PC-3 (cell line): ENCODE measurements around the gene POM121C.
"Not testable (repeated sequence)": the region's sequence is repeated elsewhere in the genome, so short reads cannot be mapped to it uniquely, and the experiment has no call there.

ENCODE experiments used
- EZH2 ChIP-seq: fragments of 300-600 bp; sonication (generic); IDR thresholded peaks from one replicate; pipeline ENCODE4 v1.6.1; 2017; ENCODE audit warnings: antibody characterized with exemption, mild to moderate bottlenecking, low read length; ENCODE audit not compliant: unreplicated experiment
- TF ChIP-seq, protein P1 (sequence below): fragments of 300-600 bp; sonication (generic); conservative IDR thresholded peaks from 2 replicates; pipeline ENCODE4 v1.5.1; 2017; ENCODE audit warnings: antibody characterized with exemption, low read depth, mild to moderate bottlenecking, low read length

DNA sequence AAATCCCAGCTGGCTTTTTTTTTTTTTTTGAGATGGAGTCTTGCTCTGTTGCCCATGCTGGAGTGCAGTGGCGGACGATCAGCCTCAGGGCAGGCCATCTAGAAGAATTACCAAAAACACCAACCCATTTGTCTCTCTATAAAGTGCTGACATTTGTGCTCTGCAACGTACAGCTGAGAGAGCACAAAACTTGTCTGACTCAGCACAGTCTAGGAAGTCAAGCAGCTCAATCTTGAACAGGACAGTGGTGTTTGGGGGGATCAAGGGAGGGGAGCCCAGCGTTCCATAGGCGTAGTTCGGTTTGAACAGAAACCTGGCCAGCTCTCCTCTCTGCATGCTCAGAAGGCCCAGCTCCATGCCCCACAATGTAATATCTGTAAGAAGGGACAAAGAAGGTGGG is 92.9 kb downstream of the POM121C start:
- TF ChIP-seq, protein P1, sequence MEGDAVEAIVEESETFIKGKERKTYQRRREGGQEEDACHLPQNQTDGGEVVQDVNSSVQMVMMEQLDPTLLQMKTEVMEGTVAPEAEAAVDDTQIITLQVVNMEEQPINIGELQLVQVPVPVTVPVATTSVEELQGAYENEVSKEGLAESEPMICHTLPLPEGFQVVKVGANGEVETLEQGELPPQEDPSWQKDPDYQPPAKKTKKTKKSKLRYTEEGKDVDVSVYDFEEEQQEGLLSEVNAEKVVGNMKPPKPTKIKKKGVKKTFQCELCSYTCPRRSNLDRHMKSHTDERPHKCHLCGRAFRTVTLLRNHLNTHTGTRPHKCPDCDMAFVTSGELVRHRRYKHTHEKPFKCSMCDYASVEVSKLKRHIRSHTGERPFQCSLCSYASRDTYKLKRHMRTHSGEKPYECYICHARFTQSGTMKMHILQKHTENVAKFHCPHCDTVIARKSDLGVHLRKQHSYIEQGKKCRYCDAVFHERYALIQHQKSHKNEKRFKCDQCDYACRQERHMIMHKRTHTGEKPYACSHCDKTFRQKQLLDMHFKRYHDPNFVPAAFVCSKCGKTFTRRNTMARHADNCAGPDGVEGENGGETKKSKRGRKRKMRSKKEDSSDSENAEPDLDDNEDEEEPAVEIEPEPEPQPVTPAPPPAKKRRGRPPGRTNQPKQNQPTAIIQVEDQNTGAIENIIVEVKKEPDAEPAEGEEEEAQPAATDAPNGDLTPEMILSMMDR = not testable (repeated sequence)
- not testable (repeated sequence) for TF ChIP-seq EZH2
